NB4 (cell line): ENCODE results near the gene GALNT18.

ENCODE experiments used
- CTCF ChIP-seq: IDR thresholded peaks from one replicate; pipeline ENCODE4 v1.5.1; 2012; ENCODE audit warnings: low read depth, low read length
- MYC ChIP-seq: IDR thresholded peaks from 2 replicates; pipeline ENCODE4 v1.6.1; 2011; ENCODE audit warnings: low read depth, low read length
- POLR2A ChIP-seq: IDR thresholded peaks from 2 replicates; pipeline ENCODE4 v1.6.1; 2011; ENCODE audit warnings: mild to moderate bottlenecking; ENCODE audit not compliant: insufficient read length; ENCODE audit errors: extremely low read depth

- no peak for TF ChIP-seq CTCF
- no peak for TF ChIP-seq POLR2A
- no peak for TF ChIP-seq MYC
These were observed 297.7 kb downstream of the GALNT18 start for GRCh38 chr11:11324090-11324489.
